H9 (cell line): ENCODE results near the gene PREX1. TPM values are rescaled to one million over a fixed set of nuclear protein-coding genes. Genes with fewer than 3 reads are reported as not detected.

Experiments
- DNase-seq: peaks from one replicate; pipeline ENCODE4 v3.0.0-alpha.2; 2017
- H2AFZ ChIP-seq: one replicate; pipeline ENCODE4 v1.6.1; 2013; ENCODE audit warnings: mild to moderate bottlenecking, low read length, control low read depth, moderate library complexity
- H2AK5ac ChIP-seq: 2 replicates; pipeline ENCODE4 v1.6.1; 2013; ENCODE audit warnings: low read length, control low read depth, mixed read lengths; ENCODE audit not compliant: insufficient read length
- H2BK120ac ChIP-seq: one replicate; pipeline ENCODE4 v1.6.1; 2013; ENCODE audit warnings: low read depth, mild to moderate bottlenecking, low read length, control low read depth, inconsistent platforms; ENCODE audit not compliant: poor library complexity, severe bottlenecking
- H2BK12ac ChIP-seq: 2 replicates; pipeline ENCODE4 v1.6.1; 2013; ENCODE audit warnings: low read length, control low read depth, mixed read lengths, low read depth; ENCODE audit not compliant: insufficient read length
- H2BK15ac ChIP-seq: 2 replicates; pipeline ENCODE4 v1.6.1; 2013; ENCODE audit warnings: low read depth, low read length, control low read depth
- H2BK20ac ChIP-seq: one replicate; pipeline ENCODE4 v1.6.1; 2013; ENCODE audit warnings: low read depth, mild to moderate bottlenecking, low read length, control low read depth, inconsistent platforms; ENCODE audit not compliant: poor library complexity, severe bottlenecking
- H2BK5ac ChIP-seq: 2 replicates; pipeline ENCODE4 v1.6.1; 2013; ENCODE audit warnings: low read length, control low read depth, mixed read lengths; ENCODE audit not compliant: insufficient read length
- H3K14ac ChIP-seq: 2 replicates; pipeline ENCODE4 v1.6.1; 2013; ENCODE audit warnings: low read length, control low read depth; ENCODE audit not compliant: insufficient read depth
- H3K18ac ChIP-seq: 2 replicates; pipeline ENCODE4 v1.6.1; 2013; ENCODE audit warnings: low read depth, mild to moderate bottlenecking, mixed read lengths, low read length, control low read depth; ENCODE audit not compliant: insufficient read length
- H3K23ac ChIP-seq: 2 replicates; pipeline ENCODE4 v1.6.1; 2013; ENCODE audit warnings: low read length, control low read depth, mixed read lengths, low read depth; ENCODE audit not compliant: insufficient read length
- H3K23me2 ChIP-seq: 2 replicates; pipeline ENCODE4 v1.6.1; 2013; ENCODE audit warnings: low read depth, mild to moderate bottlenecking, mixed read lengths, low read length, control low read depth; ENCODE audit not compliant: insufficient read length, poor library complexity, severe bottlenecking
- H3K27ac ChIP-seq: 2 replicates; pipeline ENCODE4 v1.5.1; 2013; ENCODE audit warnings: low read length, control low read depth, mixed read lengths, low read depth; ENCODE audit not compliant: insufficient read length
- H3K27me3 ChIP-seq: 2 replicates; pipeline ENCODE4 v1.6.1; 2013; ENCODE audit warnings: low read length, control low read depth, inconsistent platforms; ENCODE audit not compliant: insufficient read depth
- H3K4ac ChIP-seq: 2 replicates; pipeline ENCODE4 v1.6.1; 2013; ENCODE audit warnings: low read depth, mild to moderate bottlenecking, control low read depth, inconsistent platforms, low read length, moderate library complexity
- H3K4me1 ChIP-seq: 2 replicates; pipeline ENCODE4 v1.6.1; 2013; ENCODE audit warnings: low read length, control low read depth, inconsistent platforms; ENCODE audit not compliant: insufficient read depth
- H3K4me2 ChIP-seq: 2 replicates; pipeline ENCODE4 v1.6.1; 2013; ENCODE audit warnings: low read length, control low read depth, mixed read lengths; ENCODE audit not compliant: insufficient read length, insufficient read depth
- H3K56ac ChIP-seq: 2 replicates; pipeline ENCODE4 v1.6.1; 2013; ENCODE audit warnings: low read depth, mild to moderate bottlenecking, mixed read lengths, low read length, control low read depth; ENCODE audit not compliant: insufficient read length
- H3K79me1 ChIP-seq: 2 replicates; pipeline ENCODE4 v1.6.1; 2013; ENCODE audit warnings: low read depth, mild to moderate bottlenecking, moderate library complexity, low read length, control low read depth, inconsistent platforms; ENCODE audit not compliant: insufficient read depth, poor library complexity, severe bottlenecking
- H3K79me2 ChIP-seq: 2 replicates; pipeline ENCODE4 v1.6.1; 2013; ENCODE audit warnings: low read length, control low read depth, inconsistent platforms; ENCODE audit not compliant: insufficient read depth
- H3K9ac ChIP-seq: 2 replicates; pipeline ENCODE4 v1.6.1; 2013; ENCODE audit warnings: low read length, control low read depth, mixed read lengths; ENCODE audit not compliant: insufficient read length; ENCODE audit errors: extremely low read depth
- H3K9me3 ChIP-seq: one replicate; pipeline ENCODE4 v1.6.1; 2013; ENCODE audit warnings: low read depth, low read length, inconsistent platforms; ENCODE audit not compliant: control insufficient read depth
- H3T11ph ChIP-seq: one replicate; pipeline ENCODE4 v1.6.1; 2013; ENCODE audit warnings: mild to moderate bottlenecking, low read length, control low read depth, inconsistent platforms
- H4K20me1 ChIP-seq: one replicate; pipeline ENCODE4 v1.6.1; 2013; ENCODE audit not compliant: control insufficient read depth, insufficient read length, insufficient read depth
- H4K5ac ChIP-seq: 2 replicates; pipeline ENCODE4 v1.6.1; 2013; ENCODE audit warnings: low read depth, mild to moderate bottlenecking, mixed read lengths, low read length, control low read depth; ENCODE audit not compliant: insufficient read length
- H4K8ac ChIP-seq: replicated peaks from 2 replicates; pipeline ENCODE4 v1.6.1; 2013; ENCODE audit warnings: low read length, control low read depth, mixed read lengths, low read depth; ENCODE audit not compliant: insufficient read length
- H4K91ac ChIP-seq: 2 replicates; pipeline ENCODE4 v1.6.1; 2013; ENCODE audit warnings: low read depth, mild to moderate bottlenecking, moderate library complexity, mixed read lengths, low read length, control low read depth; ENCODE audit not compliant: insufficient read length
- H3K27ac Mint-ChIP-seq, 3 experiments: 2 replicates in 2 of 3; 3 replicates in 1 of 3; pipeline ENCODE4 v1.8.0; 2020 to 2021; ENCODE audit warnings: mixed read lengths in 3 of 3, mild to moderate bottlenecking in 1 of 3, moderate library complexity in 1 of 3
- H3K27me3 Mint-ChIP-seq: 2 replicates; pipeline ENCODE4 v1.8.0; 2021; ENCODE audit warnings: low read depth, mild to moderate bottlenecking, moderate library complexity, mixed read lengths
- H3K36me3 Mint-ChIP-seq, 3 experiments: 2 replicates in 2 of 3; 3 replicates in 1 of 3; pipeline ENCODE4 v1.8.0; 2020 to 2021; ENCODE audit warnings: low read depth in 3 of 3, mixed read lengths in 3 of 3; ENCODE audit not compliant: insufficient read depth in 1 of 3
- H3K4me1 Mint-ChIP-seq, 2 experiments: 2 replicates each; pipeline ENCODE4 v1.8.0; 2020; ENCODE audit warnings: mixed read lengths in 2 of 2
- H3K4me3 Mint-ChIP-seq, 2 experiments: 2 replicates in 1 of 2; 3 replicates in 1 of 2; pipeline ENCODE4 v1.8.0; 2020 to 2021; ENCODE audit warnings: mild to moderate bottlenecking in 2 of 2, mixed read lengths in 2 of 2, moderate library complexity in 1 of 2
- H3K9me3 Mint-ChIP-seq, 2 experiments: 2 replicates in 1 of 2; 3 replicates in 1 of 2; pipeline ENCODE4 v1.8.0; 2020; ENCODE audit warnings: mild to moderate bottlenecking in 2 of 2, mixed read lengths in 2 of 2, moderate library complexity in 1 of 2
- WGBS: extraction: QIAGEN DNeasy Blood & Tissue Kit; methylation state at CpG from one replicate; pipeline ENCODE4 v1.1.7; 2013; ENCODE audit warnings: missing lambda C conversion rate, low lambda C conversion rate, mixed read lengths; ENCODE audit not compliant: insufficient read length; ENCODE audit errors: extremely low coverage; 5-methylcytosine and 5-hydroxymethylcytosine counted together
- total RNA-seq: library from RNA; stranded (reverse); gene quantifications from 2 replicates; pipeline ENCODE4 v1.2.1, GENCODE V29; 2021
- TF ChIP-seq, protein P1 (sequence below): fragments of 200-600 bp; sonication (generic); conservative IDR thresholded peaks from 3 replicates; pipeline ENCODE4 v1.8.0; 2021; ENCODE audit warnings: antibody characterized with exemption, mild to moderate bottlenecking

PREX1 gene
- total RNA-seq, 1 experiment from 2014 or later = 6.6 TPM

DNA sequence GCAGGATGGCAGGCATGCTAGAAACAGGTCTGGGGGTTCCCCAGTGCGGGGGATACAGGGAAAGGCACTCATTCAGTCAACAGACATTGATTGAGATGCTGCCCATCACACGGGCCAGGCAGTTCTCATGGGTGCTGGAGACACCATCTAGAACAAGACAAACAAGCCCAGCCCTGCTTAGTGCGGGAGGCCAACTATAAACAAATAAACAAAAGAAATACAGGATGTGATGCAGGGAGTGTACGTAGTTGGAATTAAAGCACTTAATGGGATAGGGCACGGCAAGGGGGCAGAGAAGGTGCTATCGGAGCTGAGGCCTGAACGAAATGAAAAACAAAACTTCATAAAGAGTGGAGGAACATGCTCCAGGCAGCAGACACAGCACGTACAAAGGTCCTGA is 169.3 kb downstream of the PREX1 start:
- H3K9ac ChIP-seq = no peak overlapping the region
- H2AK5ac ChIP-seq = no peak overlapping the region
- no peak overlapping the region for H2AFZ ChIP-seq
- Mint-ChIP-seq H3K4me1 (peaks cover 4% of the 10 kb centered on the region in 2 experiments; a peak in 2 of 4 replicates), H3K9me3 (peaks cover 4 to 7% of the 10 kb centered on the region in 2 experiments; a peak in 3 of 5 replicates), H3K27me3 (no peaks in the 10 kb centered on the region; the same call in 1 of the 2 replicates), H3K27ac (no peak overlapping the region; a peak in 1 of 7 replicates), H3K36me3 (peaks cover 0 to 10% (median 8%) of the 10 kb centered on the region in 3 experiments; a peak in 5 of 7 replicates), H3K4me3 (no peak overlapping the region)
- H3K14ac ChIP-seq = no peak overlapping the region
- H2BK12ac ChIP-seq = no peak overlapping the region
- H4K91ac ChIP-seq = peak overlapping the region; percentile 54
- H3K4me2 ChIP-seq = no peak overlapping the region
- no peak overlapping the region for H4K8ac ChIP-seq
- H3K56ac ChIP-seq = no peak overlapping the region
- TF ChIP-seq, protein P1, sequence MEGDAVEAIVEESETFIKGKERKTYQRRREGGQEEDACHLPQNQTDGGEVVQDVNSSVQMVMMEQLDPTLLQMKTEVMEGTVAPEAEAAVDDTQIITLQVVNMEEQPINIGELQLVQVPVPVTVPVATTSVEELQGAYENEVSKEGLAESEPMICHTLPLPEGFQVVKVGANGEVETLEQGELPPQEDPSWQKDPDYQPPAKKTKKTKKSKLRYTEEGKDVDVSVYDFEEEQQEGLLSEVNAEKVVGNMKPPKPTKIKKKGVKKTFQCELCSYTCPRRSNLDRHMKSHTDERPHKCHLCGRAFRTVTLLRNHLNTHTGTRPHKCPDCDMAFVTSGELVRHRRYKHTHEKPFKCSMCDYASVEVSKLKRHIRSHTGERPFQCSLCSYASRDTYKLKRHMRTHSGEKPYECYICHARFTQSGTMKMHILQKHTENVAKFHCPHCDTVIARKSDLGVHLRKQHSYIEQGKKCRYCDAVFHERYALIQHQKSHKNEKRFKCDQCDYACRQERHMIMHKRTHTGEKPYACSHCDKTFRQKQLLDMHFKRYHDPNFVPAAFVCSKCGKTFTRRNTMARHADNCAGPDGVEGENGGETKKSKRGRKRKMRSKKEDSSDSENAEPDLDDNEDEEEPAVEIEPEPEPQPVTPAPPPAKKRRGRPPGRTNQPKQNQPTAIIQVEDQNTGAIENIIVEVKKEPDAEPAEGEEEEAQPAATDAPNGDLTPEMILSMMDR = no peak
- no peaks in the 10 kb centered on the region for H3K9me3 ChIP-seq
- H3K79me2 ChIP-seq = no peaks in the 10 kb centered on the region
- no peaks in the 10 kb centered on the region for H3K4me1 ChIP-seq
- H3K23ac ChIP-seq = no peak overlapping the region
- H3K18ac ChIP-seq = no peak overlapping the region
- H4K5ac ChIP-seq = no peak overlapping the region
- H3T11ph ChIP-seq = no peak overlapping the region
- H3K4ac ChIP-seq = no peak overlapping the region
- no peak overlapping the region for H2BK20ac ChIP-seq
- H4K20me1 ChIP-seq = no peaks in the 10 kb centered on the region
- H3K23me2 ChIP-seq = no peaks in the 10 kb centered on the region
- H2BK120ac ChIP-seq = no peak overlapping the region
- no peaks in the 10 kb centered on the region for H3K79me1 ChIP-seq
- H3K27me3 ChIP-seq = no peaks in the 10 kb centered on the region
- DNase-seq = no peak
- no peak overlapping the region for H2BK15ac ChIP-seq
- H2BK5ac ChIP-seq = no peak overlapping the region
- no peak overlapping the region for H3K27ac ChIP-seq
- no CpG with 5 or more reads among the region's 8 CpGs for WGBS
